Measurements from ENCODE around the gene UQCC2.

GRCh38 chr6:33664506-33665057 is 46.9 kb downstream of the UQCC2 start:
- TF ChIP-seq, protein P1, sequence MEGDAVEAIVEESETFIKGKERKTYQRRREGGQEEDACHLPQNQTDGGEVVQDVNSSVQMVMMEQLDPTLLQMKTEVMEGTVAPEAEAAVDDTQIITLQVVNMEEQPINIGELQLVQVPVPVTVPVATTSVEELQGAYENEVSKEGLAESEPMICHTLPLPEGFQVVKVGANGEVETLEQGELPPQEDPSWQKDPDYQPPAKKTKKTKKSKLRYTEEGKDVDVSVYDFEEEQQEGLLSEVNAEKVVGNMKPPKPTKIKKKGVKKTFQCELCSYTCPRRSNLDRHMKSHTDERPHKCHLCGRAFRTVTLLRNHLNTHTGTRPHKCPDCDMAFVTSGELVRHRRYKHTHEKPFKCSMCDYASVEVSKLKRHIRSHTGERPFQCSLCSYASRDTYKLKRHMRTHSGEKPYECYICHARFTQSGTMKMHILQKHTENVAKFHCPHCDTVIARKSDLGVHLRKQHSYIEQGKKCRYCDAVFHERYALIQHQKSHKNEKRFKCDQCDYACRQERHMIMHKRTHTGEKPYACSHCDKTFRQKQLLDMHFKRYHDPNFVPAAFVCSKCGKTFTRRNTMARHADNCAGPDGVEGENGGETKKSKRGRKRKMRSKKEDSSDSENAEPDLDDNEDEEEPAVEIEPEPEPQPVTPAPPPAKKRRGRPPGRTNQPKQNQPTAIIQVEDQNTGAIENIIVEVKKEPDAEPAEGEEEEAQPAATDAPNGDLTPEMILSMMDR (conservative IDR thresholded peaks at IDR 0.05 in 1 of 2, IDR thresholded peaks at IDR 0.05 in 1 of 2; ENCODE audit: extremely low read depth in 1 of 2, insufficient read depth in 1 of 2, low read depth in 1 of 2, low read length in 2 of 2) = no peak
- TF ChIP-seq EZH2 (IDR thresholded peaks at IDR 0.05; ENCODE audit: borderline replicate concordance, low read length) = no peak

All from mammary epithelial cell (primary cell).